AG08396 (cell line): Measurements from ENCODE around the gene TIMM22.

Experiments
- DNase-seq: peaks from one replicate; pipeline ENCODE4 v3.0.0; 2012; ENCODE audit warnings: low spot score, mixed read lengths

Gene TIMM22

DNA sequence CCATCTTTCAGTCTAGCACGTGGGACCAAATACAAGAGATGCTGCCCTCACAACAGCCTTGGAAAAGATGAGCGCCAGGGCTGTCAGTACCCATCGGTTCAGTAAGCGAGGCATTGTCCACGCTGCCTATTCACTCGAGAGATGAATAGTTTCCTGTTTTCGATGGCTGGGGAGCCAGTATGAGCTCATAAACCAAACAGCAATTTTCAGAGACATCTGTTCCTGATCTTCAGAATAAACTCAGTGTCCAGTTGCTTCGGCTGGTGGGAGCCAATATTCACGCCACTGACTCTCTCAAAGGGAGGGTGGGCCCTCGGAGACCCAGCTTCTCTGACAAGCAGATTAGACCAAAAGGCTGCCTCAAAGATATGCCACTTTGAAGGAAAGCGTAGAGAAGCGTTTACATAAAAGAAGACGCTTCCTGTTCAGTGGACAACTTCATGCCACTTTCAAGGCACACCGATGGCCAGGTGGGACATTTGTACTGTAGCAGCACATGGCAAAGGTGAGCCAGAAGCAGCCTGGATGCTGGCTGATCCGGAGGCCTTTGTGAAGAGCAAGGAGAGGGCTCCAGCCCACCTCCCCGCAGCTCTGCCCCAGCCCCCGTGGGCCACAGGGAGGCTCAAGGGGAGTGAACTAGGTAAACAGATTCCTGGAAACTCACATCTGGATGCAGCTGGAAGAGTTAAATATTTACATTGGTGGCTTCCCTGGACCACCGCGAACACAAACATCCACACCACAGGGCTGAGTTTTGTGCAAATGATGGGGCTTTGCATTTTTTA is 6.0 kb downstream of the TIMM22 start:
- DNase-seq, result peak; percentile 73

DNA sequence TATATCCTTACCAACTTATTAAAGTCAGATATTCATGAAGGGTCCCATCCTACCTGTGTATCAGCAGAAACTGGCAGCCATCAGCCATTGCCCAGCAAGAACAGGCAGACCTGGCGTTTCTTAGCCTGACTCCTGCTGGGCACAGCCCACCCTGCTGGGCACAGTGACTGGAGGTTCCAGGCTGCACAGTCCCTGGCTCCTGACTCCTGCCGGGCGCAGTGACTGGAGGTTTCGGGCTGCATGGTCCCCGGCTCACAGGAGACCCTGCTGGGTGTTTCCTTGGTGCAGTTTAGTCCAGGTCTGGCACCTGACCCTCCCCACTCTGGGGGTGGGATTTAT is 6.7 kb downstream of the TIMM22 start:
- no peak for DNase-seq

DNA sequence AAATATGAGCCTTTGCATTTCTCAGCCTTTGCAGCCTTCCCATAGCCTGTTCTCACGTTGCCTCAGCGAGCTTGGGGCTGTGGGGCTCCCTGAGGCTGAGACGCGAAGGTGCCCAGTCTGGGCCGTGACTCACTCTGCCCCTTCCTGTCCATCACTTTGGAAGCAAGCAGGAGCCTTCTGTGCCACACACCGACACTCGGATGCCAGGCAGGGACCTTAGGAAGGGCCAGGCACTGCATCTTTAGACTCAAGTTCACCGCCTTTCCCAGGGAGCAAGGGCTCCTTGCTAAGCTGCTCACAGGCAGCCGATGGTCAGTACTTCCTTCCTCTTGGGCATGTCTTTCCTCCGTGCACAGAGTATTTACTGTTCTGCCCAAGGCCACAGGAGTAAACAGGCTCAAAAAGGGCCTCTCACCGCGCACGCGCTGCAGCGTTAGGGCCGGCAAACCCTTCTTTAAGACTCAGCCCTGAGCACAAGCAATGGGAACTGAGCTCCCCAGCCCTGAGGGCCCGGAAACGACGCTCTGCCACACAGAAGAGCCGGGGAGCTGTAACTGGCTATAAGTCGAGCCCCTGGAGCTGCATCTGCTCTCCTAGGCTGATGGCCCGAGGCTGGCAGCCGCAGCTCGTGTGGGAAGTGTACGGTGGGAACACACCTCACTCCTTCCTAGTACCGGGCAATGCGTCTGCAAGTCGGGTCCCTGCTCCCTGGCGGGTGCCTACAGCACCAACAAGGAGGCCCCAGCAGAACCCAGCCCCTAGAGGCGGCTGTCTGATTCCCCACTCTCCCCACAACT is 7.2 kb downstream of the TIMM22 start:
- no peak for DNase-seq

DNA sequence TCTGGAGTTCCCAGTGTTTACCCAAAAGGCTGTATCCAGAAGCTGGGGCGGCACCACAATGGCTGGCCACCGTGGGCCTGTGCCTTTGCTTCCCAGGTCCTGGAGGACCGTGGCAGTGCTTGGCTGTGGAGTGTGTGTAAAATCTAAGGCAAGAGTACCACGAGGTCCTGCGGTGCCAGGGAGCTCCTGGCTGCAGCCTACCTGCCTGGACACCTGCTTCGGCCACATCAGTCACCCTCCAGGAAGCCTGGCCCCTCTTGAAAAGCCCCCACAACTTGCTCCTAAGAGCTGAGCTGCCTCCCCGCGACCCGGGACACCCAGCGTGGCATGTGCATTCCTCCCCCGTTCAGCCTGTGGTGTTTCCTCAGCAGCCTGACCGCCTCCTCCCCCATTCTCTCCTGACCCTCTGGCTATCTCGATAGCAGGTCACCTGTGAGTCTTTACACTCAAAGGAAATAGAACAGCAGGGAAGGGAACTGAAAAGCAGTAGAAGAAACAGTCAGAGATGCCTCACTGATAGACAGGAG is 7.9 kb downstream of the TIMM22 start:
- no peak for DNase-seq

DNA sequence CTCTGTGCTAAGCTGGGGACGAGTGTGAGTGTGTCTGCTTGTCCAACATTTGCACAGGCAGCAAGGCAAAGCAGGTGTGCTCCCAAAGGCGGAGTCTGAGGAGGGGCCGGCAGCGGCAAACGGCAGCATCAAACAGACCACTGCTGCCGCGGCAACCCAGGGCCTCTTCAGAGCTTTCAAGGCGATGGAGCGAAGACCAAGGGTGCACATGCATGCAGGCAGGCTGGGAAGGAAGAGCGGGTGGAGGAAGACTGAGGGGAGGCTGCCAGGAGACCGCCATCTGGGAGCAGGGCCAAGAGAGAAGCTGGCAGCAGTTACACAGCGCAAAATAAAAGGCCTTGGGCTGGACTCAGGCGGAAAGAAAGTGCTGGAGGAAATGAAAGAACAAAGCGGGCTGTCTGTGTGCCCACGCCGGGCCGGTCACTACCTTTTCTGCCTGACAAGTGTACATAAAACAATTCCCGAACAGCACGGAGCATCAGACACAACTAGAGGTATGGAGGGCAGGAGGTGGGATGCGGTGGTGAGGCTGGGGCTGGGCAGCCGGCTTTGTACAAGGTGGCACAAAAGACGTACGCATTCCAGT is 8.5 kb downstream of the TIMM22 start:
- peak; percentile 65 for DNase-seq

DNA sequence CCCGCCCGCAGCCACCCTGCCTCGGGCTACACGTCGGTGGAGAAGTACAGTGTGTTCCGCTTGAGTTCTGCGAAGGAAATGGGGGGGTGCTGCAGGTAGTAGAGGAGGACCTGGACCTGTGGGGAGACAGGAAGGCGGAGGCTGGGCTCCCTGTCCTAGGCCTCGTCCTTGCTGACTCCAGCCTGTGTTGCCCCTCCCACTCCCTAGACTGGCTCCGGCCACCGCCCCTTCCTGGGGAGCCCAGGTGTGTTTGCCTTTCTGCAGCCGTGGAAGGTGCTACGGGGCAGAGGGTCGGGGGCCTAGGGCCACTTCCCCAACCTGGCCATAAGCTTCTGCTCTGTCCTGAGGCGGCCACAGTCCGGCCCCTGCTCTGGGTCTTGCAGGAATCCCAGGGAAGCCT is 9.1 kb downstream of the TIMM22 start:
- no peak for DNase-seq

DNA sequence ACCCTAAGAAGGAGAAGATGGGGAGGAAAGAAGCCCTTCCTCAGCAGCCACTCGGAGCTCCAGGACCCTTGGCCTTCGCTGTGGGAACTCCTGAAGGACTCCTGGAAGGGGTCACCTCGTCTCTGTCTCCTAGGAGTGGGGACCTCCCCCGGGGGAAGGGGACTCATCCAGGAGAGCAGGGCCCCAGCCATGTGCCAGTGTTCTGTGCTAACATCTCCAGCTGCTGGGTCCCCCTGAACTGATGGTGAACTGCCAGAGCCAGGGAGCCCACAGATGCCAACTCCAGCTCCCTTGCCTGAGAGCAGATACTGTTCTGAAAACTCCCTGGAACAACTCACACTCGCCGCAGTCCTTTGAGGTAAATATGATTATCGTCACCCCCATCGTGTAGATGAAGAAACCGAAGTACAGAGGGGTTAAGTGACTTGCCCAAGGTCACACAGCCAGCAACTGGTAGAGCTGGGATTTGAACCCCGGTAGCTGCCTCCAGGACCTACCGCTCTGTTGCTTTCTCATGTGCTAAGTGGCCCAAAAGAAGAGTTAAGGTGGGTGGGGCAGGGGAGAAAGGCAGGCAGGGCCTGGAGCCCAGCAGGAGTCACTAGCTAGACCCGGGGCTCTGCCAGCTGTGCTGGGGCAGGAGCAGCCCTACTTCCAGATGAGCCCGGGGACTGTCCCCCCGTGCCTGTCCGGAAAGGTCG is 10.5 kb downstream of the TIMM22 start:
- DNase-seq, result no peak

DNA sequence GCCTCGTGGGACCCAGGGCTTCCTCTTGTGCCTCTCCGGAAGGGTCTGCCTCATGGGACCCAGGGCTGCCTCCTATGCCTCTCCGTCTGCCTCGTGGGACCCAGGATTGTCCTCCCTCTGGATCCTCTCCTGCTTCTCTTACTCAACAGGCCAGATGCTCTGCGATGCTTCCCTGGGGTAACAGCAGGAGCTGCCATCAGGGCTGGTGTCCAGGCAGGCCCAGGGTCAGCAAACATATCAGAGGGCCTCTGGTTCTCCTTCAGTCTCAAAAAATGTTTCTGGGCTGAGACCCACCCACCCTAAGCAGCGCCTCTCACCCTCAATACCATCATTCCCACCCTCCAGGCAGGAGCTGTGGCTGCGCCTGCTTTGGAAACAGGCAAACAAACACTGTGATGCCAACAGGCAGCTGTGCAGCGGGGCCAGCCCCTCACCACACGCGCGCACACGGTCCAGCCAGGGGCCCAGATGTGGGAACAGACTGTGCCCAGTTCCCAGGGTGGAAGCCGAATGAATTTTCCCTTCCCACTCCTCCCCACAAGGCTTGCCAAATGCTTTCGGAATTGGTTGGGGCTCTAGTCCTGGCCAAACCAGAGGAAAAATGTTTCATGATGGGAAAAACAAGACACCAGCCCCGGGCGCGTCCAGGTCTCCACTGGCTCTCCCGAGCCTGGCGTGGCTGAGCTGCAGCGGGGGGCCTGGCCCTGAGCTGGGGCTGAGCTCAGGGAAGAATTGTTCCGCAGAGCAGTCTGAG is 11.3 kb downstream of the TIMM22 start:
- no peak for DNase-seq

DNA sequence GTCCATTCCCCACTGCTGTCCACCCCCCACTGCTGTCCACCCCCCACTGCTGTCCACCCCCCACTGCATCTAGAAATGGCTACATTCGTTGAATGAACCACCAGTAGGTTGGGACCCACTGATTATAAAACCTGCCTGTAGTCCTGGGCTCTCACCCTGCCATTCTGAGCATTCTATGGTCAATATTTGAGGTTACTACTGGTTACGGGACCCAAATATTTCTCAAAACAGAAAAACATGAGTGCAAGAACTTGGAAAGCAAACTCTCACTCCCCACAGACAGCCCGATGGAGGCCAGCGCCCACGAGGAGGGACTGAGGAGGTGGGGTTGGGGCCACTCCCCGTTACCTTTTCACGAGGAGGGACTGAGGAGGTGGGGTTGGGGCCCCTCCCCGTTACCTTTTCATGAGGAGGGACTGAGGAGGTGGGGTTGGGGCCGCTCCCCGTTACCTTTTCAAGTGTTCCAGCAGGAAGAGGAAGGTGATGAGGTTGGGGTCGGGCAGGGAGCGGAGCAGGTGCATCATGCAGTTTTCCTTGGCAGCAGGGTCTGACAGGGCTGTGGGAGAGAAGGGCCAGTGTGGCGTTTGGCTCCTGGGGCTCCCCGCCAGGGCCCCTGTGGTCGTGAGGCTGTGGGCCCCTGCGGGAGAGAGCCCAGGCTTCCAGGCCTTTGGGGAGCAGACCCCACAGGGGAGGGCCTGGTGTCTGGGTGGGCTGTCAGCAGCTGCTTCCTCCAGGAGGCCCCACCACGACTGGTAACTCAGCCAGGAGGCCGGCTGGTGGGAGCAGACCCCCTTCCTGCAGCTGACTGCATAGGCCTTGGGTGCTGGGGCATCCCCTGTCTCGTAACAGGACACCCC is 12.5 kb downstream of the TIMM22 start:
- DNase-seq, result no peak

DNA sequence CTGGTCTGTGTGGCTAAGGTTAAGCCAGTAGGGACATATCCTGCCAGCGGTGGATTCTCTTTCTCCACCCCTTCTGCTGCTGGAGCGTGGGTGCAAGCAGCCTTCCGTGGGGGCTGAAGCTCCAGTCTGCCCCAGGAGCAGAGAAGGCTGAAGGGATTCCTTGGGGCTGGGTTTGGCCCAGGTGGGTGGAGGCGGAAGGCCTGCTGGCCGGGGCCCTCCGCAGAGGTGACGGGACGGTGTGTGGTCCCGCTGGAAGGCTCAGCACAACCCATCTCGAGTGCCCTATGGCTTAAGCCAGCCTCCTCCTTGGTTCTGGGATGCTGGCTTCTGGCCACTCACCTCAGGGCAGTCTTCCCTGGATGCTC is 13.1 kb downstream of the TIMM22 start:
- no peak for DNase-seq

DNA sequence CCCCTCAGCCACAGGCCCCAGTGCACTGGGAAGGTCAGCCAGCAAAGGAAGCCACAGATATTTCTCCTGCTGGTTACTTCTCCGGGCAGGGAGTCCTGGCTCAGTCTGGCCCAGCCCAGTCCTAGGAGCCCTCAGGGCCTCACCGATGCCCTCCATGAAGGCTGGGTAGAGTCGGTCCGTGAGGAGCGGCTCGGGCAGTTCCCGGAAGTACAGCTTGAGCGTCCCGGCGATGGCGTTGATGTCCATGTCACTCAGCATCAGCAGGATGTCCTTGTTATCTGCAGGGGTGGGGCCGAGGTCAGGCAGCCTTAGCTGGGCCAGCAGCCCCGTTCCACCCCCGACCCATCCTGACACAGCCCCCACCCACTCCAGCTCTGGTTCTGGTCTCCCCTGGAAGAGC is 13.7 kb downstream of the TIMM22 start:
- no peak for DNase-seq

DNA sequence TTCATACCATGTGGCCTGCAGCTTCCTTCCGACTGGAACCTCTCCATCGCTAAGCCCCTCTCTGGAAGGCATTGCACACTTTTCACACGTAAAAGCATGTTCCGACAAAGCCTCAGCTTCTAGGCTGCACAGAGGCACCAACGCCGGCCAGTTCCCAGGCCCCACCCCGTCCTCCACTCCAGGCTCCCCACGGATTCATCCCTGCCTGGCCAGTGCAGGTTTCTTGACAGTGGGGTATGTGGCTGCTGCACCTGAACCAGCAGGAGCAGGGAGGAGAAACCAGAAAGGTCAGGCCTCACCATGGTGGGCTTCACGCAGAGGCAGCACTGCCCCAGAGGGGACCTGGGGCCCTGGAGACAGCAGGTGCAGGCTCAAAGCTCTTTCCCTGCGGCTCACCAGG is 14.2 kb downstream of the TIMM22 start:
- no peak for DNase-seq

DNA sequence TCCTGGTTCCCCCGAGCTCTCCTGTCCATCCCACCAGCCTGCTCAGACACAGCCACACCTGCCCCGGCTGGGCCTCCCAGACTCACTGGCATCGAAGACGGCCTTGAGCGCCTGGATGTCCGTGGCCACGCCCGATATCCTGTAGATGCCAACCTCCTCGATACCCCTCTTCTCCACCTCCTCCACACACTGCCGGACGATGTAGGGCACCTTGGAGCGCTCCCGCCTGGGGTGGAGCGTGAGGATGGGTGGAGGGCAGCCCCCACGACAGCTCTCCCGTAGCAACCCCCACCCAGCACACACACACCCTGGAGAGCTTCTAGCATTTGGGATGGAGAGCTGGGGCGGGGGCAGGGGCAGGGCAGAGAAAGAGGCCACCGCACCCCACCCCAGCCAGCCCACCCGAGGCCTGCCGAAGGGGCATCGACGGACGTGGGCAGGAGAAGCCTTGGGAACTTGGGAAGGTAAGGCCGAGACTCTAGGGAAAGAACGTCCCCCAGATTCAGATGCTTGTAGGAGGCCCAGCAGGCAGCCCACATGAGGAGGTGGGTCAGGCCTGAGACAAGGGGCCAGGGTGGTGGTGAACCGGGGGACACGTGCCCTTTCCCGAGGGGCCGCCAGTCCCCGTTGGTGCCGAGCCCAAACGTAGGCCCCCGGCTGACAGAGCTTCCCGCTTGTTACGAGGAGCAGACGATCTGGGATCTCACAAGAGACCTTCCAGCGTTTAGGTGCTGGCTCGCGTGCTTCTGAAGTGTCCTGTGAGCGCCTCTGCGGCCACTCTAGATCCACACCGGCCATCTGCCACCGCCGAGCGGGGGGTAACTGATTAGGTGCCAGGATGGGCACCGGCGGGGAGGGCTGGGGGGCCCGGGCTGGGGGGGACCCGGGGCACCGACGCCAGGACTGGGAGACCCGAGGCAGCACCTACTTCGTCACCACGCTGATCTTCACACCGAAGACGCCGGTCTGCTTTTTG is 15.1 kb downstream of the TIMM22 start:
- DNase-seq, result no peak

DNA sequence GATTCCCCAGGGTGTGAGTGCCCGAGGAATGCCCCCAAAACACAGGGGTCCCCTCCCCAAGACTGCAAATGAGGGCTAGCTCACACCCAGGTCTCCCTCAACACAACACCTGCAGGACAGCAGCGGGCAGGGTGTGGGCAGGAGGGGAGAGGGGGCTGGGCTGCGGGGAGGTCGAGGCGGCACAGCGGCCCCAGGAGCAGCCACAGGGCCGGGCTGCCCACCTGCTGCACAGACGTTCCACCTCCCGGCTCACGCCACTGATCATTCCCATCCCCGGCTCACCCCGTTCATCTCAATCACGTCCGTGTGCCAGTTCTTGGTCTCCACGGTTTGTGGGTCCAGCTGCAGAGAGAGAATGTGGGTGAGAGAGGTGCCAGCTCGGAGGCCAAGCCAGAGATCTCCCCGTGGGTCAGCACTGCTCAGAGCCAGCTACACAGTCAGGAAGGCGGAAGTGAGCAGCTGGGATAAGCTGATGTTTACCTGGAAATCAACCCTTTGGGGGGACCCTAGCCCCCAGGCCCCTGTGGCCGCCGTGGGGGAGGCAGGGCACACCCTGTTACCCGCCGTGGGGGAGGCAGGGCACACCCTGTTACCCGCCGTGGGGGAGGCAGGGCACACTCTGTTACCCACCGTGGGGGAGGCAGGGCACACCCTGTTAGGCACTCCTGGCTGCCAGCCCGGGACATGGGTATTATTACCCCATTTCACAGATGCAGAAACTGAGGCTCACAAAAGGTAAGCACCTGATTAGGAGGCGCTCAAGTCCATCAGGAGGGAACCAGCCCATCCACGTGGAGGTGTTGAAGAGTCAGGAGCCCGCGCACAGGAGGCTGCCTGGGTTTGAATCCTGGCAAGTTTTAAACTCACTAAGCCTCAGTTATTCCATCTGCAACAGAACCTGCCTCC is 16.1 kb downstream of the TIMM22 start:
- DNase-seq, result no peak

DNA sequence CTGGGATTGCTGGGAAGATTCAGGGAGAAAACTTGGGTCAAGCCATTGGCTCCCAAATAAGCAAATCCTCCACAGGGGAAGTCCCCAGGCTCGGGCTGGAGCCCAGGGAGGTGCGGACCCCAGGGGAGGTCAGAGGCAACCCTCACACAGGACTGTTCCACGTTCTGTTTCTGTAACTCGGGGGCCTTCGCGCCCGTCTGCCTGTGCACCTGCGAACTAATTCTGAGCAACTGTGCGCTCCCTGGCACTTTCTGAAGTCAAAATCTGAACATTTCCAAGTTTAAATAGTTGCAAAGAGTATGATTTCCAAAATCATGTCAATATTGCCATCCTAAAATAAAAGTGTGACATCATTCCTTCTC is 16.8 kb downstream of the TIMM22 start:
- DNase-seq, result no peak

DNA sequence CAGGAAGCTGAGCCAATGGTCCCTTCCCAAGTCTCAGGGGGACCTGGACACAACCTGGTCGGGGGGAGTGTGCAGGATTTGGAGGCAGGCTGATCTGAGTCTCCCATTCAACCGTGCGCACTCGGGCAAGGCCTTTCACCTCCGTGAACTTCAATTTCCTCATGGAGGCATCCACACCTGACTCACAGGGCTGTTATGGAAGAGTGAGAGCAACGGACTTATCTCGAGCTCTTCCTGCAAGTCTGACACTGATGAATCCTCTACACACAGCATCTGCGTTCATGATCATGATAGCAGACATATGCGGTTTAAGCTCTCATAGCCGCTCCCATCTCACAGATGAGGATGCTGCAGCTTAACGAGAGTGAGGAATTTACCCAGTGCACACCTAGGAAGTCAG is 21.6 kb downstream of the TIMM22 start:
- no peak for DNase-seq

DNA sequence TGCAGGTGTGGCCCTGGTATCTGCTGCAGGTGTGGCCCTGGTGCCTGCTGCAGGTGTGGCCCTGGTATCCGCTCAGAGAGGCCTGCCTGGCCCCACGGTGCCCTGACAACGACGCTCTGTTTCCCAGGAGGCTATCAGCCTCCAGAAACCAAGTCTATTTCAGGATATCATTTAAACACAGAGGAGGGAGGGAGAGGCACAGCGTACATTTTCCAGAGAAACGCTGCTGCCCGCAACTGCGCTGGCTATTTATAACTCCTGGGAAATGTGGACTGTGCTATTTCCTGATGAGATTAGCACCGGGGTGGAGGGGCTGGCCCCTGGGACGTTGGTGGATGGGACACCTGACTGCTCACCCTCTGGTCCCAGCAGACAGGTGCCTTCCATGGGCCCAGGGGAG is 22.5 kb downstream of the TIMM22 start:
- no peak for DNase-seq

DNA sequence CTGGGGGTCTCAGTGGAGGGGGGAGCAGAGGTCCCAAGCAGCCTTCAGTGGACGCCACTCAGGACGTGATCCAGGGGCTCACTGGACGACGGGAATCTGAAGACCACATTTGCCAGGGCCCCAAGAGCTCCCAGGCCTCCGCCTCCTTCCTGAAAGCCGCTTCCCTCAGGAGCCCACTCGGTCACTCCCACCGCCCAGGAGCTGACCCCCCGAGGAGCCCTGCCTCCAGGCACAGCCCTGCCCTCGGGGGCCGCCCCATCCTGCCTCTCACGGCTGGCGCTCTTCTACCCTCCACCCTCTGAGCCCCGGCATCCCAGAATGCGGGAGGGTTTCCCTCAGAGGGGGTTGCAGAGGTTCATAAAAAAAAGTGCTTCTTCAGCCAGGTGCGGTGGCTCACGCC is 24.2 kb downstream of the TIMM22 start:
- no peak for DNase-seq
